Anterior cingulate cortex (tissue), 58 donors: ENCODE data around the gene DPPA5.
"Not testable (repeated sequence)": the region's sequence is repeated elsewhere in the genome, so short reads cannot be mapped to it uniquely, and the experiment has no call there.

Source experiments
- DNase-seq, 58 donors: peaks; one replicate each; lab custom pipeline; 2025; lab: John Stamatoyannopoulos, UW

Gene DPPA5

DNA sequence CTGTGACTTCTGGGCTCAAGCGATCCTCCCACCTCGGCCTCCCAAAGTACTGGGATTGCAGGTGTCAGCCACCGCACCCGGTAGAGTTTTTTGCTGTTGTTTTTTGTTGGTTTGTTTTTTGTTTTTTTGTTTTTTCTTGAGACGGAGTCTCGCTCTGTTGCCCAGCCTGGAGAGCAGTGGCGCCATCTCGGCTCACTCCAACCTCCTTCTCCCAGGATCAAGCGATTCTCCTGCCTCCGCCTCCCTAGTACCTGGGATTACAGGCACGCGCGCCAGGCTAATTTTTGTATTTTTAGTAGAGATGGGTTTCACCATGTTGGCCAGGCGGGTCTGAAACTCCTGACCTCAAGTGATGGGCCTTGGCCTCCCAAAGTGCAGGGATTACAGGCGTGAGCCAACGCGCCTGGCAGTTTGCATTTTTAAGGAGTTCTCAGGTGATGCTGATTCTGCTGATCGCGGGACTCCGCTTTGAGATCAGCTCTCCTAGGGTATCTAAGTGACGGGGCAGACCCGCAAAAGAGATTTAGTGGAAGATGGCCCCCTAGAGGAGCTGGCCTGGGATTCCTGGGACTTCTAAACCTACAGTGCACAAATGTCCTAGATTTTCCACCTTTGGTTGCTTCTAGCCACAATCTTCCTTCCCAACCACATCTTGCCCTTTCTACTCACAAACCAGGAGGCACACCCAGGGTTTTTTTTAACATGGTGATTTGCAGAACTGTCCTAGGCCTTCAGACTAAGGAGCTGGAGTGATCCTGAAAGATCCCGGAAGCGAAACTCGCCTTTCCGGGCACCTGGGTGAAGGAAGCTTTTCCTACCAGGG, 45.2 kb downstream of the DPPA5 start:
- DNase-seq, result no peak

DNA sequence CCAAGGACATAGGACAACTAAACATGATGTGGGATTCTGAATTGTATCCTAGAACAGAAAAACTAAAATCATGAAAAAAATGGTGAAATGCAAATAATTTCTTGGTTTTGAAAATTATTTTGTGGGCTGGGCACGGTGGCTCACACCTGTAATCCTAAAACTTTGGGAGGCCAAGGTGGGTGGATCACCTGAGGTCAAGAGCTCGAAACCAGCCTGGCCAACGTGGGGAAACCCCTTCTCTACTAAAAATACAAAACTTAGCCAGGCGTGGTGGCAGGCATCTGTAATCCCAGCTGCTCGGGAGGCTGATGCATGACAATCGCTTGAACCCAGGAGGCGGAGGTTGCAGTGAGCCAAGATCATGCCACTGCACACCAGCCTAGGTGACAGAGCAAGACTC, 50.3 kb downstream of the DPPA5 start:
- DNase-seq, result not testable (repeated sequence)
